Measurements from ENCODE around the gene MARCHF5. TPM values are rescaled to one million over a fixed set of nuclear protein-coding genes. Genes with fewer than 3 reads are reported as not detected.

The MARCHF5 gene
- total and polyA plus RNA-seq, 2 of the 4 experiments (the other 2 are of a cell fraction) = 14.9 to 30.0 TPM

DNA sequence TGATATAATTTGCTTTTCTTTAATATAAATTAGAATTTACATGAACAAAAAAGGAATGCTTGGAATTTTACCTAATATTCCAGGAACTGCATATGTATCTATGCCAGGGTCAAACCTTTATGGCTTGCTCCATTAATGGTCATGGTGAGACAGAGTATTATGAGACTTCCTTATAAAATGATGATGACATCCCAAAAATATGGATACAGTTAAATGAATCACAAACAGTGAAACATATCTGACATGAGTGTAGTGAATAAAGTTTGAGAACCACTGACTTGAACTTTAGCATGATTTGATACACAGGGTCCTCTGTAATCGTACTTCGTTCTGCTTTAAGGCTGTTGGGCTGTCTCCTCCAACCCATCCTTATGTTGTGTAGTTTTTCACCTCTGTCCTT is 51.8 kb downstream of the MARCHF5 start:
- Histone ChIP-seq H3K18ac (ENCODE audit: low read depth, low read length) (no peak overlapping the region; the same call in 1 of the 2 replicates), H3K9me1 (ENCODE audit: insufficient read depth, low read length) (no peaks in the 10 kb centered on the region), H3K79me1 (ENCODE audit: low read depth in 1 of 2, low read length in 2 of 2) (peaks cover 12 to 25% of the 10 kb centered on the region in 2 experiments), H2BK5ac (ENCODE audit: low read depth, low read length, poor library complexity, severe bottlenecking) (peak overlapping the region; percentile 37), H4K91ac (ENCODE audit: insufficient read depth, low read depth, low read length) (no peak overlapping the region; the same call in 1 of the 2 replicates), H3K23ac (ENCODE audit: low read depth, low read length) (no peak overlapping the region), H2BK120ac (ENCODE audit: low read depth, low read length) (peak overlapping the region; percentile 10; the same call in 1 of the 2 replicates), H3K14ac (replicated peaks; ENCODE audit: low read depth, low read length) (no peak overlapping the region; the same call in 1 of the 2 replicates), H3K4me3 (ENCODE audit: insufficient read depth, low read depth, low read length) (no peak overlapping the region), H3K27me3 (ENCODE audit: control insufficient read depth, insufficient read depth, low read length) (no peaks in the 10 kb centered on the region), H3K4me1 (ENCODE audit: control insufficient read depth, insufficient read depth, low read length) (peaks cover 4% of the 10 kb centered on the region; the same call in 1 of the 2 replicates), H4K20me1 (ENCODE audit: insufficient read depth, low read length) (no peaks in the 10 kb centered on the region), H3K27ac (ENCODE audit: insufficient read depth, low read length) (no peak overlapping the region), H3K9me3 (ENCODE audit: control insufficient read depth, insufficient read depth, low read length) (no peaks in the 10 kb centered on the region), H2AK9ac (replicated peaks; ENCODE audit: low read depth, low read length, poor library complexity) (no peak overlapping the region), H2BK20ac (ENCODE audit: low read depth, low read length) (peak overlapping the region; percentile 41; the same call in 1 of the 2 replicates), H2AFZ (replicated peaks; ENCODE audit: low read length, poor library complexity) (no peak overlapping the region), H3K4ac (ENCODE audit: low read depth, low read length) (no peak overlapping the region), H3K56ac (ENCODE audit: extremely low read depth, insufficient read depth, low read length) (no peak overlapping the region), H3K36me3 (ENCODE audit: control insufficient read depth, insufficient read depth, low read length) (peaks cover 13% of the 10 kb centered on the region), H4K5ac (ENCODE audit: low read depth, low read length) (no peak overlapping the region), H3K9ac (ENCODE audit: low read depth, low read length) (no peak overlapping the region), H2AK5ac (ENCODE audit: low read depth, low read length) (no peak overlapping the region; the same call in 1 of the 2 replicates), H4K8ac (ENCODE audit: low read depth in 2 of 2, low read length in 2 of 2) (peak overlapping the region in 1 of 2 experiments; percentile 2; a peak in 2 of 4 replicates), H3K4me2 (ENCODE audit: low read depth, low read length) (no peak overlapping the region), H2BK15ac (ENCODE audit: low read depth, low read length) (no peak overlapping the region)
- ChIA-PET CTCF (interaction anchor here (0.6 kb wide), 1 partner anchor 42 kb away, joined by 4 read pairs; no protein-coding TSS in a partner anchor), POLR2A (ENCODE audit: unreplicated experiment) (no interaction called here)
- intact Hi-C loops (cut with micrococcal nuclease) = no loop called here
- in situ Hi-C loops (cut with MboI; ENCODE audit: low sequenced_read_pairs) = no loop called here
- WGBS, 2 experiments (ENCODE audit: extremely low coverage in 2 of 2, insufficient read length in 1 of 2) = no CpG with 5 or more reads among the region's 2 CpGs
- no peak for TF ChIP-seq SMC3 (IDR thresholded peaks at IDR 0.05; ENCODE audit: low read depth, low read length)
- TF ChIP-seq BHLHE40 (IDR thresholded peaks at IDR 0.05; ENCODE audit: low read depth, low read length) = no peak
- TF ChIP-seq POLR2A (IDR thresholded peaks at IDR 0.05; ENCODE audit: low read depth, low read length) = no peak
- TF ChIP-seq MXI1 (IDR thresholded peaks at IDR 0.05; ENCODE audit: borderline replicate concordance, low read depth, low read length) = no peak
- TF ChIP-seq MAFK (IDR thresholded peaks at IDR 0.05; ENCODE audit: low read depth, low read length) = no peak
- TF ChIP-seq RFX5 (IDR thresholded peaks at IDR 0.05; ENCODE audit: low read depth, low read length) = no peak
- TF ChIP-seq ELK1 (IDR thresholded peaks at IDR 0.05; ENCODE audit: borderline replicate concordance, low read depth, low read length) = no peak
- no peak for TF ChIP-seq USF2 (IDR thresholded peaks at IDR 0.05; ENCODE audit: low read depth, low read length)
- no peak for TF ChIP-seq NFE2L2 (IDR thresholded peaks at IDR 0.05; ENCODE audit: low read depth, low read length)
- TF ChIP-seq FOS (IDR thresholded peaks at IDR 0.05; ENCODE audit: low read depth, low read length) = no peak
- TF ChIP-seq CEBPB (IDR thresholded peaks at IDR 0.05; ENCODE audit: low read depth, low read length) = no peak
- TF ChIP-seq CTCF (conservative IDR thresholded peaks at IDR 0.05; ENCODE audit: low read depth, low read length) = no peak
- no peak for TF ChIP-seq CHD1 (IDR thresholded peaks at IDR 0.05; ENCODE audit: low read depth, low read length)
- DNase-seq (peak; percentile 61), ATAC-seq (ENCODE audit: low read depth) (peak; percentile 68)
- dilution Hi-C loops (cut with HindIII; ENCODE audit: low sequenced_read_pairs, unreplicated experiment) = no loop called here
- no TSS peak for BruUV-seq (replicated peaks)
